Fibroblast of lung (primary cell): ENCODE data around the gene SP5.
A peak's percentile ranks its signal among the peaks of the same experiment; 100 is the strongest.

Source experiments
- EZH2 ChIP-seq: IDR thresholded peaks from 2 replicates; pipeline ENCODE4 v1.5.1; 2012; ENCODE audit warnings: low read length, control low read depth, mild to moderate bottlenecking; ENCODE audit errors: missing control alignments
- TF ChIP-seq, protein P1 (sequence below), 2 donors: IDR thresholded peaks in 1 of 2; conservative IDR thresholded peaks in 1 of 2; 1 replicate in 1 of 2; 2 replicates in 1 of 2; pipeline ENCODE4 v1.5.1; 2011 to 2012; ENCODE audit warnings: low read length in 2 of 2, control low read depth in 1 of 2, inconsistent platforms in 1 of 2, low read depth in 1 of 2, mild to moderate bottlenecking in 1 of 2

DNA sequence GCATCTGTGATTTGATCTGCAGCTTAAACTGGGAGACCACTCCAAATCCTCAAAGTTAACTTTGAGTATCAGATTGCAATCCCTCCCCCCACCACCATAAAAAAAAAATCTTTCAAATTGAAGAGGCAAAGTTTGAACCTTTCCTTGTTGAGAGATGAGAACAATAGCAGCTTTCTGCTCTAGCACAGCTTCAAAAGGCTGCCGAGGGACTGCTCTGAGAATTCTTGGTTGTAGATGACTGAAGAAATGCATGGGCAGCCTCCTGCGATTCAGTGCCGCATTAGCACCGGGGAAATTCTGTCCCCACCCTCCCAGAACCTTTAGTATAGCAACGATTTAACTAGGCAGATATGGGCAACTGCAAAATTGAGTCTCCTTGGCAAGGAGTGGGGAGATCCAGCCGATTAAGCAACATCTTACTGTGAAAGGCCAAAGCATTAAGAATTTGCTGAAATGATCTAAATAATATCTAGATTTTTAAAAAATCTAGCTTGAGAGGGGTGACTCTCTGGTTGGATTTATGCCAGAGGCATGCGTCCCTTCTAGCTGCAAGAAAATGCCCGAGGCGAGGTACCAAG lies 3.9 kb upstream of the SP5 start:
- TF ChIP-seq, protein P1, sequence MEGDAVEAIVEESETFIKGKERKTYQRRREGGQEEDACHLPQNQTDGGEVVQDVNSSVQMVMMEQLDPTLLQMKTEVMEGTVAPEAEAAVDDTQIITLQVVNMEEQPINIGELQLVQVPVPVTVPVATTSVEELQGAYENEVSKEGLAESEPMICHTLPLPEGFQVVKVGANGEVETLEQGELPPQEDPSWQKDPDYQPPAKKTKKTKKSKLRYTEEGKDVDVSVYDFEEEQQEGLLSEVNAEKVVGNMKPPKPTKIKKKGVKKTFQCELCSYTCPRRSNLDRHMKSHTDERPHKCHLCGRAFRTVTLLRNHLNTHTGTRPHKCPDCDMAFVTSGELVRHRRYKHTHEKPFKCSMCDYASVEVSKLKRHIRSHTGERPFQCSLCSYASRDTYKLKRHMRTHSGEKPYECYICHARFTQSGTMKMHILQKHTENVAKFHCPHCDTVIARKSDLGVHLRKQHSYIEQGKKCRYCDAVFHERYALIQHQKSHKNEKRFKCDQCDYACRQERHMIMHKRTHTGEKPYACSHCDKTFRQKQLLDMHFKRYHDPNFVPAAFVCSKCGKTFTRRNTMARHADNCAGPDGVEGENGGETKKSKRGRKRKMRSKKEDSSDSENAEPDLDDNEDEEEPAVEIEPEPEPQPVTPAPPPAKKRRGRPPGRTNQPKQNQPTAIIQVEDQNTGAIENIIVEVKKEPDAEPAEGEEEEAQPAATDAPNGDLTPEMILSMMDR (conservative IDR thresholded peaks at IDR 0.05 in 1 of 2, IDR thresholded peaks at IDR 0.05 in 1 of 2; ENCODE audit: low read depth in 1 of 2, low read length in 2 of 2): no peak
- peak; percentile 61 for TF ChIP-seq EZH2
